HG03571 (cell line): ENCODE measurements around the gene ZSWIM1.

ENCODE experiments used
- ATAC-seq: cut with Tn5 transposase; IDR thresholded peaks from one replicate; pipeline ENCODE4 v1.9.1; 2021; ENCODE audit not compliant: unreplicated experiment

Gene ZSWIM1

DNA sequence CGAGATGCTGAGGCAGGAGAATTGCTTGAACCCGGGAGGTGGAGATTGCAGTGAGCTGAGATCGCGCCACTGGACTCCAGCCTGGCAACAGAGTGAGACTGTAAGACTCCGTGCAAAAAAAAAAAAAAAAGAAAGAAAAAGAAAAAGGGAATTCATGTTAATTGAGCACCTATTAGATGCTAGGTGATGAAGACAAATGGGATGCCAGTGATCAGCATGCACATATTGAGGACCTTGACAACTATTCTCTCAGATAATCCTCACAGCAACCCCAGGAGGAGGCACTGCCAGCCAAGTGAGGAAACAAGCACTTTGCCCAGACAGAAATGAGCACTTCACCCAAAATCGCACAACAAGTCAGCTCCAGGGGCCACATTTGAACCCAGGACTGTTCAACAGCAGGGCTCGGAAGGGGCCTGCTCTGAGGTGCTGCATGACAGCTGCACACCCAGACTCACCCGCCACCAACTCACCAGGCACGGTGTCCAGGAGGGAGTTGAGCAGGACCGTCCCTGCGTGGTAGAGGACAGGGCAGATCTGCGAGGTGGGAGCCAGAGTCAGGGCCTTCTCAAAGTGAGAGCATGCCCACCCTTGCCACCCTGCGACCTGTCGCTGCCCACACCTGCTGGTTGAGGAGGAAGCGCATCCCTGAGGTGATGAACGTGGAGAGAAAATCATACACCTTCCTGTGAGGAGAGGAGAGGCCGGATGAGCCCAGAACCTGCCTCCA is 26.4 kb downstream of the ZSWIM1 start:
- ATAC-seq: no peak

DNA sequence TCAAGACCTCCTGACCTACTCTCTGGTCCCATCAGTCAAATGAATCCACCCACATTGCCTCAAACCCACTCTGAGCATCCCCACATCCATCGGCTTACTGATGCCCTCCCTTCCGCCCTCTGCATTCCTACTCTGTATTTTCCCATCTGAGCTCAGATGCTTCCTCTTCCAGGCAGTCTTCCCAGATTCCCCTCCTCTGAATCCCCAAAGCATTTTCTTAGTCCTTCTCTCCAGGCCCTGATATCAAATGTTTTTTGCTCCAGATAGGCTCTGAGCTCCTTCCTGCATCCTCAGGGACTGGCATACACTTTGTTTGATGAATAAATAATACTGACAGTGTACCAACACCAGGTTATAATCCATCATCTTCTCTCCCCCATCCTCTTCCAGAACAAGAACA is 27.1 kb downstream of the ZSWIM1 start:
- no peak for ATAC-seq

DNA sequence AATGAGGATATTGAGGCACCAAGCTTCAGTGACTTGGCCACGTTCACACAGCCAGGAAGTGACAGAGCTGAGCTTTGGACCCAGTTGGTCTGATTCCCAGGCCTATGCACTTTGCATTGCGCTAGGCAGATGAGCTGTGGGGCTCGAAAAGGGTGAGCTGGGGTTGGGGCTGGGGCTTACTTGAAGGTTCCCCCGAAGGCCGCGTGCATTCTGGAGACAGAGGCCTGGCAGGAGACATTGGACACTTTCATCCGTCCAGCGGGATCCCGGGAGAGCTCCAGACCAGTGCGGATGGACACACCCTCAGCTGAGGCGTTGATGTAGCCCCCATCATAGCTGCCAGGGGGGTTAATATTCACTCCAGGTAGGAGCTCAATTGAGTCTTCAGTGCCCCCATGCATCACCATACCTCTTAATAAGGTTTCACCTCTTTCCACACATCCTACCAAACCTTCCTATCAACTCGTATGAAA is 28.3 kb downstream of the ZSWIM1 start:
- no peak for ATAC-seq

DNA sequence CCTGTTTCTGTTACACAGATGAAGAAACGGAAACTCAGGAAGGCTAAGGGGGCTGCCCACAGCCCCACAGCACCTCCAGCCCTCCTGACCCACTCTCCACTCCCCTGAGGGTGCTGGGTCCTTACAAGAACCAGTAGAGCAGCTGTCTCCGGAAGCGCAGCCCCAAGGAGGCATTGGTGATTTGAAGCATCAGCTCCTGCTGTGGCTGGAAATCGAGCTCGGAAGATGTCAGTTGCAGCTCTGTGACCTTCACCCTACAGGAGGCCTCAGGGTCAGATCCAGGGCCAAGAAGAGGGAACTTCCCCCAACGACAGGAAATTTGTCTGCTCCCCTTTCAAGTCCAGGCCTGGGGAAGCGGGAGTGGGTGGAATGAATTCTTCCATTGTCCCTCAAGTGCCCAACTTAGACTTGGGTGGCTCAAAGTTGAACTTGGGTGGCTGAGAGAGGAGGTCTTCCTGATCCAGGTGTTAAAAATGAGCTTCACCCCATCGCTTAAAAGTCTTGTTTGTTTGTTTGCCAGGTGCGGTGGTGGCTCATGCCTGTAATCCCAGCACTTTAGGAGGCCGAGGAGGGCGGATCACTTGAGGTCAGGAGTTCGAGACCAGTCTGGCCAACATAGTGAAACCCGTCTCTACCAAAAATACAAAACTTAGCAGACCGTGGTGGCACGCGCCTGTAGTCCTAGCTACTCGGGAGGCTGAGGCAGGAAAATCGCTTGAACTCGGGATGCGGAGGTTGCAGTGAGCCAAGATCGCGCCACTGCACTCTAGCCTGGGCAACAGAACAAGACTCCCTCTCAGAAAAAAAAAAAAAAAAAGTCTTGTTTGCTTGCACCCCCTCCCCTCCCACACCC is 29.0 kb downstream of the ZSWIM1 start:
- ATAC-seq: no peak

DNA sequence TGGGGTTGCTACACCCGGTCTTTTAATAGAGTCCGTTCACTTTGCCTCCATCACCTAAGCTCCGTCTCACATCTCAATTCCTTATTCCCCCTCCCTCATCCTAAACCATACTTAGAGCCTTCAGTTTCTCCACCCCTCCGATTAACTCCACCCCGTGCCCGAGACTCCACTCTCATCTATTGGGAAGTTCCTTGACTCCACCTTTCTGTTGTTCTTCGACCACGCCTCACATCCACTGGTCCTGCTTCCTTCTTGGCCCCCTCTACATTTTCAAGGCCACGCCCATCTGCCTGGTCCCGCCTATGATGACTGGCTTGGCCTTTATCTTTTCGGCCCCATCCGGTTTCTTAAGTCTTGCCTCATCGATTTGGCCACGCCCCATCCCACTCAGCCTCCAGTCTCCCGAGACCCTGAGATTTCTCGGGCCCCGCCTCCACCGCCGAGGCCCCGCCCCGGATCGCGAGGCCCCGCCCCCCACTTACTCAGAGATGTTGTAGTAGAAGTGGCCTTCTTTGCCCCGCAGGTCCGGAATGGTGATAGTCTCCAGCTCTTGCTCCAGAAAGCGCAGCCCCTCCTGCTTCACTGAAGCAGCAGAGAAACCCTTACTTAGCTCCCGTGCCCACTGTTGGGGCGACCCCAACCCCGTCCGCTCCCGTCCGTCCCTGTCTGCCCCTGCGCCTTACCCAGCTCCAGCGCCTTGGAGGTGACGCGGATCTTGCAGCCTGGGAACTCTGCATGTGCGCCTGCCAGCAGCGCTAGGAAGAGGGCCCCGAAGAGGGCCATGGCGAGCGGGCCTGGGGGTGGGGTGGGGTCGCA is 29.9 kb downstream of the ZSWIM1 start:
- peak; percentile 91 for ATAC-seq

DNA sequence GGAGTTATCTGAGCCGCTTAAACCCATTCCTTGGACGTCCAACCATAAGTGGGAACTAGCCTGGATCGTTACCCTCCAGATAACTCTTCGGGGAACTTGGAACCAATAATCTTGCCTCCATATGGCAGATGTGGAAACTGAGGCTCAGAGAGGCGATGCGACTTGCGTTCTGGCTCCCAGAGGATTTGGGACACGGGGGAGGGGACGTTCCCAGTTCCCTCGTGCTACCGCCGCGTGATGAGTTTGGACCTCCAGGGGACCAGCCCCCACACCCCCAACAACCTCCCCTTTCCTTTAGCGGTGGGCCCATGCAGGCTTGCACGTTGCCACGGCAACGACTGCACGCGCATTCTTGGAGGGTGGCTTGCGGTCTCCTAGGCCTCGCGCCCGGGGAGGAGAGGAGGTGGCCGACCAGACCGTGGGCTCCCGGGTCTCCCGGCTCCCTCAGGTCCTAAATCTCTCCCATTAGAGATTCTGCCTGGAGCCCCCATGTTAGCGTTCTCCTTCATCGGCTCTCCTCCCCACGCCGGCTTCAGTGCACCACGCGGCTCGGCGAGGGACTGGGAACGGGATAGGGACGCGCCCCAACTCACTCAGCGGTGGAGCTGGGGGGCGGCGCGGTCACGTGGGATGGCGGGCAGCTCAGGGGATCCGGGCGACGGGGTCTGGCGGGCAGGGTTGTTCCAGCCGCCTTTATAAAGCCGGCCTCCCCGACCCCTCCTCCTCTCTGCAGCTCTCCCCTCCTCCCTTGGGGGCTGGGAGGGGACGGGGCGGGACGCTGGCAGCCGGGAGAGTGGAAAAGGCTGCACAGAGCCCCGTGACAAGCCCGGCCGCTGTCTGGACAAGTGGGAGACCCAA is 30.7 kb downstream of the ZSWIM1 start, which contains the start of gene PLTP:
TSS of gene PLTP (minus strand) at position 670 of the 858 bp plus-strand sequence. CDS start 703 bp downstream, outside the sequence.
- no peak for ATAC-seq

DNA sequence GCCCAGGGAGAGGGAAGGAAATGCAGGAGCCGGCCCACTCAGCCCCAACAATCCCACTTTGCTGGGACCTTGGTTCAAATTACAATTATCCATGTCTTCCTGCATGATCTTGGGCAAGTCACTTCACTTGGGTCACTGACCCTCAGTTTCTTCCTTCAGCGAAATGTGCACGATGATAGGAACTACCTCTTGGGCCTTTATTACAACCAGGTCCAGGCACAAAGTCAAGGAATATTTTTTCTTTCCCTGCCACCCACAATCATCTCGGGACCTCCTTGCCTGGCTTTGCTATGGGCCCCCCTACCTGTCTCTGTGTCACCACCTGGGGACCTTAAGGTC is 31.3 kb downstream of the ZSWIM1 start:
- ATAC-seq: no peak

DNA sequence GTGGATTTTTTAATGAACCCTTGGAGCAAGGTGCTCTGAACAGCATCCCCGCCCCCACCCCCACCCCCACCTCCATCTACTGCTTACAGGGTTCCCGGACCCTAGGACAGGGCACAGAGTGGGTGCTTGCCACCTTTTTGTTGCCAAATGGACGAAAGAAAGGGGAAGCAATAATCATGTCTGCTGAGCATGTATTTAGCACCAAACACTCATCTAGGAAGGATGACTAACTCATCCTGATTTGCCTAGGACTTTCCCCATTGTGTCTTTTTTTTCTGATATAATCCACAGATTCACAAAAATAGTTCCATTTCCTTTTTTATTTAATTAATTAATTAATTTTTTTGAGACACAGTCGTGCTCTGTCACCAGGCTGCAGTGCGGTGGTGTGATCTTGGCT is 32.1 kb downstream of the ZSWIM1 start:
- ATAC-seq: no peak

DNA sequence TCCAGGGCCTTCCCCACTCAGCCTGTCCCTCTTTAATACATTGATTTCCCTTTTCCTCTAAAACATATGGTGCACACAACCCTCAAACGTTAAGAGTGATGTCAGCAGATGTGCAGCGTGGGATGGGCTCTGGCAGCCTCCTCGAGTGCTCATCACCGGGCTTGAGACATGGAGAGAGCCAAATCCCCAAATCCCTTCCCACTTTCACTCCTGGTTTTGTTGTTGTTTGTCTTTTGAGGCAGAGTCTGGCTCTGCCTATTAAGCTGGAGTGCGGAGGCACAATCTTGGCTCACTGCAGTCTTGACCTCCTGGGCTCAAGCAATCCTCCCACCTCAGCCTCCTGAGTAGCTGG is 36.7 kb downstream of the ZSWIM1 start:
- no peak for ATAC-seq

DNA sequence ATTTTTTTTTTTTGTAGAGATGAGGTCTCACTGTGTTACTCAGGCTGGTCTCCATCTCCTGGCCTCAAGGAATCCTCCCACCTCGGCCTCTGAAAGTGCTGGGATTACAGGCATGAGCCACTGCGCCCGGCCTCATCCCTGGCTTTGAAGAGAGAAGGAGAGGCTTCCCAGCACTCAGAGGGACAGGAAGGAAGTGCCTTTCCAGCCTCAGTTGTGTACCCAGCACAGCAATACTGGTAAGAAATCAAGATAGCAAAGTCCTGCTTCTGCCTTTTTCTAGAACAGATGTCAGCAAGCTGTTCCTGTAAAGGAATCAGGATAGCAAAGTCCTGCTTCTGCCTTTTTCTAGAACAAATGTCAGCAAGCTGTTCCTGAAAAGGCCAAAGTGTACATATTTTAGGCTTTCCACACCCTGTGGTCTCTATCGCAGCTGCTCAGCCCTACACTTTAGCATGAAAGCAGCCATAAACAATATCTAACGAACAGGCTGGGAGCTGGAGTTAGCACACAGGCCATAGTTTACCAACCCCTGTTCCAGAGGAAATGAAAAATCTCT is 37.2 kb downstream of the ZSWIM1 start:
- ATAC-seq: no peak

DNA sequence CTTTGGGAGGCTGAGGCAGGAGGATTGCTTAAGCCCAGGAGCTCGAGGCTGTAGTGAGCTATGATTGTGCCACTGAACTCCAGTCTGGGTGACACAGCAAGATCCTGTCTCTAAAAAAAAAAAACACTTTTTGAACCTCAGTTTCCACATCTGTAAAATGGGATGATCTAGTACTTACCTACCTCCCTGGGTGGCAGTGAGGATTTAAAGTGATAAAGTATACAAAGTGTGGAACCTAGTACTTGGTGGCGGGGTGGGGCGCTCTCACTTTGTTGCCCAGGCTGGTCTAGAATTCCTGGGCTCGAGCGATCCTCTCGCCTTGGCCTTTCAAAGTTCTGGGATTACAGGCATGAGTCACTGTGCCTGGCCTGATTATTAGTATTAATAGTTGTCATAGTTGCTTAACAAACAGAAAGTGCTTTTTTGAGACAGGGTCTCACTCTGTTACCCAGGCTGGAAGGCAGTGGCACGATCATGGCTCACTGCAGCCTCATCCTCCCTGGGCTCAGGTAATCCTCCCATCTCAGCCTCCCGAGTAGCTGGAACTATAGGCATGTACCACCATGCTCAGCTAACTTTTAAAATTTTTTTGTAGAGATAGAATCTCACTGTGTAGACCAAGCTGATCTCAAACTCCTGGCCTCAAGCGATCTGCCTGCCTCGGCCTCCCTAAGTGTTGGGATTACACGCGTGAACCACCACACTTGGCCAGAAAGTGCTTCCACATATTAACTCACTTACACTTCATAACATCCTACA is 37.9 kb downstream of the ZSWIM1 start:
- no peak for ATAC-seq

DNA sequence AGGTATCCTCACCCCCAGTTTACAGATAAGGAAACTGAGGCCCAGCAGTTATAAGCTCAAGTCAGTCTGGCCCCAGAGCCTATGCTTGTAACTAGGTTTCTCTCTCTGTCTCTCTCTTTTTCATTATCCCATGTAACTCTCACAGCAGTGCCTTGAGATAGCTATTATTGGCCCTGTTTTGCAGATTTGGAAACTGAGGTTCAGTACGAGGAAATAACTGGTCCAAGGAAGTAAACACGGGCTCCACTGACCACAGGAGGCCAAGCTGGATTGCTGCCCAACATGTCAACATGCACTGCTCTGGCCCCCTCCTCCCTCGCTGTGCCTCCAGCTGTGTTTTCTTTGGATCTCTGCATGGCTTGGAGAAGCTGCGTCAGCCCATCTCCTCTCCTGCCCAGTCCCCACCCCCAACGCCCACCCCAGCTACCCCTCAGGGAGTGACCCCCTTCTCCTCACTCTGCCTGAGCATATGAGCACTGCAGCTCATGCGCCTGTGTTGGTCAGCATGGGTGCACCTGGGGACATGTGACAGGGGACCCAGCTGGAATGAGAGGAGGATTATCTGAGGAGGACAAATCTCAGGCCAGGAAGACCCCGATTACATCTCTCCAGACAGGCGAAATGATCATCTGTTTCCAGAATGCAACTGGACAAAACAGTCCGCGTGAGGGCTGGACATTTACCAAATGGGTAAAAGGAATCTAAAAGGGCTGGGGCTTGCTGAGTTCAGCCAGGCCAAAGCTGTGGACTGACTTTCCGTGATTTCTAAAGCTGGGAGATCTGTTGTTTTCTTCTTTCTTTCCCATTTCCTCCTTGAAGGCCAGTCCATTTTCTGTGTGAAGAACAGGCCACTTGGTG is 38.7 kb downstream of the ZSWIM1 start:
- no peak for ATAC-seq

DNA sequence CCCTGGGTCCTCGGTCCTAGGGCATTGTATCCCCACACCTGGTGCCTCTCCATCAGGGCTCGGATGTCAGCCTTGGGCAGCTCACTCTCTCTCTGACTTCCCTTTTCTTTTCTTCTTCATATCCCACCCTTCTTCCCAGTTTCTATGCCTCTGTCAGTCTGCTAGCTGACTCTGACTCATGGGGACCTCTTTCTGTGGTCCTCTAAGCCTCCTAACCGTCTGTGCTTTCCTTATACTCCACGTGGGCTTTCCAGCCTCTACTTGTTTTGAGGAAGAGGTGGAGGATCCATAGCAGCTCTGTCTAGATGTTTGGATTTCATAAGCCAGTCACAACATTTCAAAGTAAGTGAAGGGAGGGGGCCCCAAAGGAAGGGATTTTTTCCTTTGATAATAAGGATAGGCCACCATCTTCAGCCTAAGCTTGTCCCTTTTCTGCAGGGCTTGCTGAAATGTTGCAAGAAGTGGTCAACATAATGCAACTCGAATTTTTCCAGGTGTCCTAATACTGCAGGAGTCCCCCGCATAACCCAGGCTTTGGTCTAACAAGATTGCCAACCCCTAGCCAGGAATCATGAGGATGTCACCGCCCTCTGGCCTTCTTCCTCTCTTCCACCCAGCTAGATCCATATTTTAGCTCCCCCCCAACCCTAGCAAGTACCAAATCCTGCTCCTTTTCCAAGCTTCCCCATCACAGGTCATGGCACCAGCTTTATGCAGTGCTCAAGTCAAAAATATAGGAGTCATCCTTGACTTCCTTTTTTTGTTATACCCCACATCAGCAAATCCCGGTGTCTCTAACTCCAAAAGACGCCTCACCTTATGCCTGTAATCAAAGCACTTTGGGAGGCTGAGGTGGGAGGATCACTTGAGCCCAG is 39.7 kb downstream of the ZSWIM1 start:
- ATAC-seq: no peak

DNA sequence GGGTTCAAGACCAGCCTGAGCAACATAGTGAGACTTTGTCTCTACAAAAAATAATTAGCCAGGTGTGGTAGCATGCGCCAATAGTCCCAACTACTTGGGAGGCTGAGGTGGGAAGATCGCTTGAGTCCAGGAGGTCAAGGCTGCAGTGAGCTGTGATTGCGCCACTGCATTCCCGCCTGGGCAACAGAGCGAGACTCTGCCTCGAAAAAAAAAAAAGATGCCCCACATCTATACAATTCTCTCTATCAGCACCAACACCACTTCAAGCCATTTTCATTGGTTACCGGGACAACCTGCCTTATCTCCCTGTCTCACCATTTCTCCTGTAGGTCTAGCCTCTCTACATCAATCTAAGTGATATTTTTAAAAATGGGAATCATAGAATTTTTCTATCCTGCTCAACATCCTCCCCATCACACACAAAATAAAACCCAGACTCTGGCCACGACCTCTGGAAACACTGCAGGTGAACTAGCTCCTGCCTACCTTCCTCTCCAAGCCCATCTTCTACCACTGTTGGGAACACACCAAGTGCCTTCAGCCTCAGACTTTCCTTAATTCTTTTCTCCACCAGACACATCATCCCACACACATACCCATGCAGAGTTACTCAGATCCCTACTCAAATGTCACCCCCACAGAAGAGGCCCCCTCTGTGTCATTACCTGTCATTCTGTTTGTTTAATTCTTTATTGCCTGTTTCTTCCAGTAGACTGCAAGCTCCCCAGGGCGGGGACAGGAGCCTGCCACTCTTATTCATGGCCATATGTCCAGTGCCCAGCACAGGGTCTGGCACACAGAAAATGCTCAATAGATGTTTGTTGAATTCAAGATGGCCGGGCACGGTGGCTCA is 40.5 kb downstream of the ZSWIM1 start:
- ATAC-seq: no peak

DNA sequence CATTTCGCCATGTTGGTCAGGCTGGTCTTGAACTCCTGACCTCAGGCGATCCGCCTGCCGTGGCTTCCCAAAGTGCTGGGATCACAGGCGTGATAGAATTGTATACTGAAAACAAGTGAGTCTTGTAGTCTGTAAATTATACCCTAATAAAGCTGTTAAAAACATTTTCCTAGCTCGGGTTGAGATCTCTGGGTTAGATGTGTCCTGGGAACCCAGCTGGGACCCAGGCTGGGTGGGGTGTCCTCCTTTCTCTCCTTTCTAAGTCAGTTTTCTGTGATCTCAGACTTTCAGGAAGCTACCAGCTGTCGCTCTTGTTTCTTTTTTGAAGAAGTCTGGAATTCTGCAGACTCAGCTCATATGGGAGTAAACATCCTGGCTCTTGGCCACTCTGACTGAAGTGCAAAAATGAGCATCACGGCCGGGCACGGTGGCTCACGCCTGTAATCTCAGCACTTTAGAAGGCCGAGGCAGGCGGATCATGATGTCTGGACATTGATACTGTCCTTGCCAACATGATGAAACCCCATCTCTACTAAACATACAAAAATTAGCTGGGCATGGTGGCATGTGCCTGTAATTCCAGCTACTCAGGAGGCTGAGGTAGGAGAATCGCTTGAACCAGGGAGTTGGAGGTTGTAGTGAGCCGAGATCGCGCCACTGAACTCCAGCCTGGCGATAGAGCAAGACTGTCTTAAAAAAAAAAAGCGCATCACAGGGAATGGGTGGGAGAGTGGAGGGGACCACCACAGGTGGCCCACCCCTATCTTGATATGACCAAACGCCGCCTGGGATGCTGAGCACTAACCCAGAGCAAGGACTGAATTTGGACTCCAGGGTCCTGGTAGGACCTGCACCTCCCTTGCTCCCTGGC is 43.6 kb downstream of the ZSWIM1 start:
- ATAC-seq: no peak
